Fibroblast of lung (primary cell): ENCODE measurements around the gene GALNT18.

Source experiments
- CTCF ChIP-seq, 2 donors: IDR thresholded peaks in 1 of 2; conservative IDR thresholded peaks in 1 of 2; 1 replicate in 1 of 2; 2 replicates in 1 of 2; pipeline ENCODE4 v1.5.1; 2011 to 2012; ENCODE audit warnings: low read length in 2 of 2, control low read depth in 1 of 2, inconsistent platforms in 1 of 2, low read depth in 1 of 2, mild to moderate bottlenecking in 1 of 2
- EZH2 ChIP-seq: IDR thresholded peaks from 2 replicates; pipeline ENCODE4 v1.5.1; 2012; ENCODE audit warnings: low read length, control low read depth, mild to moderate bottlenecking; ENCODE audit errors: missing control alignments

- no peak for TF ChIP-seq CTCF (conservative IDR thresholded peaks at IDR 0.05 in 1 of 2, IDR thresholded peaks at IDR 0.05 in 1 of 2; ENCODE audit: low read depth in 1 of 2, low read length in 2 of 2)
- no peak for TF ChIP-seq EZH2
Measured at GRCh38 chr11:11359611-11360010, 262.2 kb downstream of the GALNT18 start.
